Peyer's patch (tissue), 4 donors: ENCODE data around the gene DCLK3.

Source experiments
- POLR2A ChIP-seq, 2 donors: fragments of 450-650 bp; IDR thresholded peaks; one replicate each; pipeline ENCODE4 v1.5.1; 2017; ENCODE audit warnings: antibody characterized with exemption in 2 of 2, mild to moderate bottlenecking in 2 of 2, moderate library complexity in 2 of 2
- TF ChIP-seq, protein P1 (sequence below), 6 experiments: fragments of 450-650 bp in 4 of 6; fragments of 200-600 bp in 2 of 6; sonication (generic) in 1 of 6; IDR thresholded peaks; one replicate each; pipeline ENCODE4 v1.5.1; 2017 to 2019; ENCODE audit warnings: antibody characterized with exemption in 6 of 6, mild to moderate bottlenecking in 3 of 6, moderate library complexity in 1 of 6

DNA sequence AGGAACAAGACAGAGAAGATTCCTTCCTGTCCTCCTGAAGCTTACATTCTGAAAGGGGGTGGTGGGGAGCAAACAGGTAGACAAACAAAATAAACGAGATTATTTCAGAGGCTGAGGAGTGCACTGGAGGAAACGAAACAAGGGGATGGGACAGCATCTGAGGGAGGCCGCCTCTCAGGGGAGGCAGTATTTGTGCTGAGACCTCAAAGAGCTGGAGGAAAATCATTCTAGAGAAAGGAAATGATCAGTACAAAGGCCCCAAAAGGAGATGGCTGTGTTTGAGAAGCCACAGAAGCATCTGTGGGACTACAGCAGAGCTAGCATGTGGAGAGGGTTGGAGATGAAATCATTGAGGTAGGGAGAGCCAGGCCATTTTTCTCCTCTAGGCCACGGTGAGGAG, 55.1 kb downstream of the DCLK3 start:
- no peak for TF ChIP-seq POLR2A (IDR thresholded peaks at IDR 0.05)
- TF ChIP-seq, protein P1, sequence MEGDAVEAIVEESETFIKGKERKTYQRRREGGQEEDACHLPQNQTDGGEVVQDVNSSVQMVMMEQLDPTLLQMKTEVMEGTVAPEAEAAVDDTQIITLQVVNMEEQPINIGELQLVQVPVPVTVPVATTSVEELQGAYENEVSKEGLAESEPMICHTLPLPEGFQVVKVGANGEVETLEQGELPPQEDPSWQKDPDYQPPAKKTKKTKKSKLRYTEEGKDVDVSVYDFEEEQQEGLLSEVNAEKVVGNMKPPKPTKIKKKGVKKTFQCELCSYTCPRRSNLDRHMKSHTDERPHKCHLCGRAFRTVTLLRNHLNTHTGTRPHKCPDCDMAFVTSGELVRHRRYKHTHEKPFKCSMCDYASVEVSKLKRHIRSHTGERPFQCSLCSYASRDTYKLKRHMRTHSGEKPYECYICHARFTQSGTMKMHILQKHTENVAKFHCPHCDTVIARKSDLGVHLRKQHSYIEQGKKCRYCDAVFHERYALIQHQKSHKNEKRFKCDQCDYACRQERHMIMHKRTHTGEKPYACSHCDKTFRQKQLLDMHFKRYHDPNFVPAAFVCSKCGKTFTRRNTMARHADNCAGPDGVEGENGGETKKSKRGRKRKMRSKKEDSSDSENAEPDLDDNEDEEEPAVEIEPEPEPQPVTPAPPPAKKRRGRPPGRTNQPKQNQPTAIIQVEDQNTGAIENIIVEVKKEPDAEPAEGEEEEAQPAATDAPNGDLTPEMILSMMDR (IDR thresholded peaks at IDR 0.05): no peak
